GM18907 (cell line): ENCODE results near the gene CCDC88C.

Source experiments
- ATAC-seq: cut with Tn5 transposase; IDR thresholded peaks from one replicate; pipeline ENCODE4 v1.9.1; 2021; ENCODE audit warnings: mild to moderate bottlenecking, moderate library complexity; ENCODE audit not compliant: unreplicated experiment

Gene CCDC88C

DNA sequence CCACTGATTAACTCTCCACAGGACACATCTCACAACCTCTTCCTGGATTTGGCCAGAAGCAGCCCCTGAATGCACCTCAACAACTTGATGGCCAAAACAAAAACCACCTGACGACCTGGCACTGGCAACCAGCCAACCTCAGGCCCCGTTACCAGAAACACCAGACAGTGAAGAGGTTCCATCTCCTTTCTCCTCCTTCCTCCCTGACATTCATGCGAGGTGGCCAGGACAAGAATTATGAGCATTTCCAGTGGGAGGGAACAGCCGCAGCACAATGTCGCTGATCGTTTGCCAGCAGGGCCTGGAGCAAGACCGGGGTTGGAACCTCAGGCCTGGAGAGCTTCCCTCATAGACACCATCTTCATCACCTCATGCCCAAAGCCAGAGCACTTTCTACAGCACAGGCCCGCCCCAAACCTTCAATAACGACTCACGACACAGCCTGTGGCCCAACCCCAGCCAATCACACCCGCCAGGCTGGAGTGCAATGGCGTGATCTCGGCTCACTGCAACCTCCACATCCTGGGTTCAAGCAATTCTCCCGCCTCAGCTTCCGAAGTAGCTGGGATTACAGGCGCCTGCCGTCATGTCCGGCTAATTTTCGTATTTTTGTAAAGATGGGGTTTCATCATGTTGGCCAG is 48.7 kb downstream of the CCDC88C start:
- ATAC-seq: no peak

DNA sequence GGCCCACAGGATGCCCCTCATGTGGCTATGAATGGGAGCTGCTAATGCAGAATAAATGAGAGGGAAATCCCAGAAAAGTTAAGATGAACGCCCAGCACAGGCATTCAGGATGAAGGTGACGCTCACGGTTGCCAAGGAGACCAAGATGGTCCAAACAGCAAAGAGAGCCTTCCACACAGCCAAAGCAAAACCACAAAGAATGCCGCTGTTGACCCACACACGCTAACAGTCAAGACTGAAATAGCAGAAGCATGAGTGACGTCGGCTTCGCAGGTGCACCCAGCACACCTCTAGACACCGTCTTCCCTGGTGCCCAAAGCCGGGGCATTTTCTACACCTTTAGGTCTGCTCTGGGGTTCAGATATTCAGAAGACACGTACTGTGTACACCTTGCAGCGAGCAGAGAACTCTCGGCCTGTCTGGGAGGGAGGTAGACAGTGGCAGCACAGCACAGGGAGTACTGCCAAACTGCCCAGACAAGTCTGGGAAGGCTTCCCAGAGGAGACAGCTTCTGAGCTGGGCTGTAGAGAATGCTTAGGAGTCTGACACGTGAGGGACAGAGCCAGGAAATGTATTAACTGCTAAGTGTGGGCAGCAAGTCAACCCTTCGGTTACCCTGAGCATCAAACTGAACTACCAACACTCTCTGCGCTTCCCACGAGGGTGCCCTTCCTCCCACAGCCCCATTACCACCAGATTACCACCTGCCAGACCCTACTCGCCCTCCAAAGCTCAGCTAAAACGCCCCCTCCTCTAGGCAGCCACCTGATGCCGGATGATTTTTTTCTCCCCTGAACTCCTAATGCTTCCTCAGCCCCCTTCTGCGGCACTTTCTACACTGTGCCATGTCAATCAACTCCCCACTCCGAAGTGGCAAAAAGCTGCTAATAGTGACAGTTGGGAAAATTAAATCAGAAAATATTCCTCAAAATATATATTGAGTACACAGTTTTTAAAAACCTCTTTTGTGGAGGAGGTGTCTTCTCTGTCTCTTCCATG is 50.1 kb downstream of the CCDC88C start:
- peak; percentile 74 for ATAC-seq

DNA sequence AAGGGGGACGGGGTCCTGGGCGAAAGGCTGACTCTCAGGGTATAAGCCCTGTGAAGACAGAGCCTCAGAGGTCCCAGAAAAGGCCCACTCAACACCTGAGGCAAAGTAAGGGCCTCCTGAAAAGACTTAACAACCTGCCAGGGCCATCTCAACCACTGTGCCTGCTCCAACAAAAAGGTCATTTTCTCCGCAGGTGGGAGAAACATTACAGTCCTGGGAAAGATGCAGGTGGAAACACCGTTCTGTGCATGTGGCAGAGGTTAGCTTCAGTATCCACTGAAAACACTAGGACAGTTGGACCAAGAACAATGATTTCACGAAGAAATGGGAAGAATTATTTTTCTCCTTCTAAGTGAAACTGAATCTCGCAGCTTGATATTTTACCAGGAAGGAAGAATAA is 50.9 kb downstream of the CCDC88C start:
- no peak for ATAC-seq

DNA sequence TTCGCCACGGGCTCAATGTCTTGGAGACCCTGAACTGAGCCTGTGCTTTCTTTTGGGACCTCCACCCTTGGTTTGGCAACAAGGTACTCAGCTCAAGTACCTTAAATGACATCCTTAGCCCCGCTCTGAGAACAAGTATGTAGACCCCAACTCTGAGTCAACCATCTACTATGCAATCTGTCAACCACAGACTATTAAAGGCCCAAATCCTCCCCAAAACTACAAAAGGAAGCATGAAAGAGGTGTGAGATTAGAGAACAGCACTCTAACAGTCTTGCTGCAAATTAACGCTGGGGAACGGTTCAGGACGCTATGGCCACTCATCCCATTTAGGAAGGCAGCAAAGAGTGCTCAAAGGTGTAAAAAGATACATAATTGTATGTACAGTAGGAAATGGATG is 52.1 kb downstream of the CCDC88C start:
- no peak for ATAC-seq

DNA sequence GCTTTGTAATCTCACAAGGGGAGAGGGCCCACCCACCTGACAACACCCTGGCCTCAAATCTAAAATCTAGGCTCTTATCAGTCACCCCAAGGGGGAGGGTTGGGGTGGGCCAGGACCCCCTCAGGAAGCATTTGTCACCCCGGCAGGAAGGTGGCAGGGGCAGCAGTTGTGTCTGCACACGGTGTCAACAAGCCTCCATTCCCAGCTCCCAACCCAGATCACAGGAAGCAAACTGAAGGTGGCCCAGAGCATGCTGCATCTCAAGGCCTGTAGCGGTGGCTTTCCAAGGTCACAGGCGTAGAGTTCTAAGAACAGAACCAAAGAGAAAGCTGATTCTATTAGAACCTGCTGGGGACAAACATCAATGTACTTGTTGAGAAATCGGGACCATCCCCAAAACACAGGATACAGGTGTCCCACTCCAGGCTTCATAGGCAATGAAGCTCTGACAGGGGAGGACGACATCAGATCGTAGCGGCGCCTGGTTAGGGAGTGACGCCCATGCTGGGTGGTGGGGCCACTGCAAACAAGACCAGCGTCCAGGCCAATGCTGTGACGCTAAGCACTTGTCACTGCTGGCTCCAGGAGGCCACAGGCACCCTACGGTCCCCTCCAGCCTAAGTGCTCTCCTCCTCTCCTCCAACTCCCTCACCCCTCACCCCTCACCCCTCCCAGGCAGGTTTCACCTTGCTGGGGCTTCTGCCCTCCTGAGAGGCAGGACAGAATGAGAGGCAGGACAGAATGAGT is 52.9 kb downstream of the CCDC88C start:
- no peak for ATAC-seq

DNA sequence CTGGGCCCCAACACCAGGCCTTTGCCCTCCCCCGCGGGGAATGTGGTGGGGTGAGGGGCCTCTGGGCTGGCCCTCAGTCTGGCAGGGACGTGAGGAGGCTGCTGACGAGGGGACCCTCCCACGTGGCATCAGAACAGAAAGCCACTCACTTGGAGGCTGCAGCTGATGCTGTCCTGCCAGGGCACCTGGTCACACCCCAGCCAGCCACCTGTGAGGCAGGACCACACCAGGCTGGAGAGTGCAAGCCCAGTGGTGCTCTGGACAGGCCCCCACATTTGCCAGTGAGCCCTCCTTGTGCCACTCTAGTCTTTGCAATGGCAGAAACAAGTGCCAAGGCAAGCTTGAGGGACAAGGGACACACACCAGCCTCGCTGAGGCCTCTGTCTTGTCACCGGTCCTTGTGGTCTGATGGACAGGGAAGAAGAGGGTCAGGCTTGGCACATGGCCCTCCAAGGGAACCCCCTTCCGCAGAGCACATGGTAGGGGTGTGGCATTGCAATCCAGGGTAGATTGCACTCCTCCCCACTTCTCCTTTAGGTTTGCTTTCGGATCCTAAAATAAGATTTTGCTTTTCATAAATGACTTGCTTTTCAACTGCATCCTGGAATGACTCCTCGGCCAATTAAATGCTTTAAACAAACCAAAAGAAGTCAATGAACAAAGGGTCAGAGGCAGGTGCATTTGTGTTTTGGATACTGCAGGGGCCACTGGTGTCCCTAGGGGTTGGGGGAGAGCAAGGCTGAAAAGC is 53.7 kb downstream of the CCDC88C start:
- peak; percentile 60 for ATAC-seq

DNA sequence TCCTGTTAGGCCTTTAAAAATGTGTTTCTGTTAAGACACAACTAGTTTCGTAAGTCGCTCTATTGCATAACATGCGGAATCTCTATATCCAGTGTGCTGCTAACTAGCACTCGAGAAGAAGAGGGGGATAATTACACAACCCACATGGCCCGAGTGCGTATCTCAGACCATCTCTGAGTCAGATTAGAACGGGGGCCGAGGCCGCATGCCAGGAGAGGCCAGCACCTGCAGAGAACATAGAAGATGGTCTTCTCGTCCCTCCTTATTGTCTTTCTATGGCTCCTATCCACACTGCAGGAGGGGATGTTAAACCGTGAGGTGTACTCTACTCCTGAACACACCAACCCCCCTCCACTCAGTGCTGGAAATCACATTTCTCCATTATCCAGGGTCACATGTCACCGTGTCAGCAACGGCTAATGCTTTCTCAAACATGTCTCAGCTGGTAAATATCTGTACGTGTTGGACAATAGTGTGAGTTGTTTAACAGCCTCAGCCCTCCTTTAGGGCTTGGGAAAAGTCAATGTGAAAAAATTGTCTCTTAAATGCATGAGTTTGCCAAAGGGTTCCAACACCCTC is 56.3 kb downstream of the CCDC88C start:
- ATAC-seq: no peak

DNA sequence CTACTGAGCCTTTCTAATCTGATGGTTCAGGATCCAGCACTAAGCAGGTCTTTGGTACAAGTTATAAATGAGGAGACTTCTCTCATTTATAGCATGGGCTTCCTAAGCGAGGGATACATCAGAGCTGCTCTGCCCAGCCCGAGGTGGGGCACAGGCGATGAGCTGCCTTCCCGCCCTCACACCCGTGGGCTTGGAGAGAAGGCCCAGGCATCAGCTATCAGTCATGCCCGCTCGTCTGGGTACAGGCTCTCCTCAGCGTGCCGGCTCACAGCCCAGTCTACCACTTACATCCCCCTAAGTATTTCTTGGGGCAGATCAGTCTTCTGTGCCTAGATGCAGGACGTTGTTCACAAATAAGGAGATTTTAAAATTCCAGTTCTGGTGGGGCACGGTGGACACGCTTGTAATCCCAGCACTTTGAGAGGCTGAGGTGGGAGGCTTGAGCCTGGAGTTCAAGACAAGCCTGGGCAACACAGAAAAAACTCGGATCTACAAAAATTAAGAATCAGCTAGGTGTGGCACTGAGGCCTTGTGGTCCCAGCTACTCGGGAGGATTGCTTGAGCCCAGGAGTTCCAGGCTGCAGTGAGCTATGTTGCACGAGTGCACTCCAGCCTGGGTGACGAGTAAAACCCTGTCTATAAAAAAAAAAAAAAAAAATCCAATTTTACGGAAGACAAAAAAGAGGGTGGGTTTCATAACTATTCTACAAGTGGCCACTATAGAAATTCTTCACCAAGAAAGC is 57.0 kb downstream of the CCDC88C start:
- ATAC-seq: no peak

DNA sequence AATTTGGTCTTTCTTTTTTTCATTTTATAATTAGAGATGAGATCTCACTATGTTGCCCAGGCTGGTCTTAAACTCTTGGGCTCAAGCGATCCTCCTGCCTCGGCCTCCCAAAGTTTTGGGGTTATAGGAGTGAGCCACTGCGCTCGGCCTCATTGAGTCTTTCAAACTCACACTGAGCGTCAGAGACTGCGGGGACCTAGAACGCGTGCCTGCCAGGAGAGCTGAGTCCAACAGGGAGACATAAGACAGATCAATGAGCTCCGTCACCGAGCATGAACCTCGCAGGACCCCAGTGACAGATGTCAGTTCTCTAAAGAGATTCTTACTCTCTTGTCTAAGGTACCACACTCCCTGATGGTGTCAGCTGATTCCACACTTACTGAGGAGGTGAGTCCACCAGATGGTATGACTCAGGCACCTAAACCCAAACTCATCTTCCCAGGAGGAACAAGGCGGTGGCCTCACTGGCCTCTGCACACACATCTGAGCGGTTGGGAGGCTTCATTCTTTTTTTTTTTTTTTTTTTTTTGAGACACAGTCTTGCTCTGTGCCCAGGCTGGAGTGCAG is 58.9 kb downstream of the CCDC88C start:
- no peak for ATAC-seq

DNA sequence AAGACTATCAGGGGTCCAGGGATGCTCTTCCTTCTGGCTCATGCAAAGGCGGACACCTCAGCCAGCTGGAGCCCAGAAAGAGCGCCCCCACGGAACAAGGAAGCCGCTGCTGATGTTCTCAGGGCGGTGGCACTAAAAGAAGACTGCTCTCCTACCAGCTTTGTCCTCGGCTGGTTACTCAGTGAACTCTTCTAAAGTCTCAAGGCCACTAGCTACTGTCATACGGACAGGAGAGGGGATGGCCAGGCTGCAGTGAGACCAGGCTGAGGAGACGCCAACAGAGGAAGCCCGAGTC is 59.6 kb downstream of the CCDC88C start:
- no peak for ATAC-seq

DNA sequence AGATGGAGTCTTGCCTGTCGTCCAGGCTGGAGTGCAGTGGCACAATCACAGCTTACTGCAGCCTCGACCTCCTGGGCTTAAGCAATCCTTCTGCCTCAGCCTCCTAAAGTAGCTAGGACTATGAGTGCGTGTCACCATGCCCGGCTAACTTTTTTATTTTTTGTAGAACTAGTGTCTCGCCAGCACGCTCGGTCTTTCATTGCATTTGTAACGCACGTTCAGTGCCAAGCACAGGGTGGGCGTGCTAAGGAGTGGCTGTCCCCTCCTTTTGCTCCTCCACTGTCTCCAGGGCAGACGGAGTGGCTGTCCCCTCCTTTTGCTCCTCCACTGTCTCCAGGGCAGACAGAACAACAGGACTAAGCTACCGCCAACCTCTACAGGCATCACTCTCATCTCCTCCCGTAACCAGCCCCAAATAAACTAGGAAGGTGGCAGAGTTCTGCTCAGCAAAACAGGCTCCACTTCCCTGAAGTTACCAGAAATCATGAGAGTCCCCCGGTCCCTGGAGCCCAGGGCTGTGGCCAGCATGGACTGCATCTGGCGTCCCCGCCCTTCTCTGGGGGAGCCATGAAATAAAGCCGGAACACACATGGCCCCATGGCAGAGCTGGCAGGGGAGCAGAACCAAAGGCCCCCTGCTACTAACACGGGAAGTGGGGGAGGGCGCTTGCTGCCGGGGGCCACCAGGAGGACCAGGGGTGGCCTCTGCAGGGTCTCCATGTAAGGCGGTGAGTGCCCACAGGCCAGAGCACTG is 60.2 kb downstream of the CCDC88C start:
- ATAC-seq: no peak

DNA sequence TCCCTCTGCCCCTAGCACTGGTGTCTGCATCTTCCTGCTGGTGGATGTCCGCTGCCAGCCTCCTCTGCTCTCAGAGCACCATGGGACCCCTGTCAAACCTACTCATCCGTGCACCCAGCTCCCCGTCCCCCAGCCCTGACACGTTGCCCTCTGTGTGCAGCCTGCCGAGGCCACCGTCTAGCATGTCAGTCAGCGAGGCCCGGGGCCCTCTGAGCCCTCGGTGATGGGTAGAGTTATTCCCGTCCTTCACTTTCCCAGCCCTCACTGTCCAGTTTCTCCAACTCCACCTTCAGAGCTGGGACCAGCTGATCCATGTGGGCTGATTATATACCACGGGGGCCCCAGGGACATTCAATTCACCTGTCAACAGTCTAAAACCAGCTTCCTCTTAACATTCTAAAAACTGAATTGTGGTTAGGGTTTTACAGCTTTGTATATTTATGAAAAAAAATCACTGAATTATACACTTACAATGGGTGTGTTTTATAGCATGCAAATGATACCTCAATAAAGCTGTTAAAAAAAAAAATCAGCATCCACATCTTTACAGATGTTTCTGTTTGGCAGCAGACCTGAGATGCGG is 61.3 kb downstream of the CCDC88C start:
- ATAC-seq: peak; percentile 45

DNA sequence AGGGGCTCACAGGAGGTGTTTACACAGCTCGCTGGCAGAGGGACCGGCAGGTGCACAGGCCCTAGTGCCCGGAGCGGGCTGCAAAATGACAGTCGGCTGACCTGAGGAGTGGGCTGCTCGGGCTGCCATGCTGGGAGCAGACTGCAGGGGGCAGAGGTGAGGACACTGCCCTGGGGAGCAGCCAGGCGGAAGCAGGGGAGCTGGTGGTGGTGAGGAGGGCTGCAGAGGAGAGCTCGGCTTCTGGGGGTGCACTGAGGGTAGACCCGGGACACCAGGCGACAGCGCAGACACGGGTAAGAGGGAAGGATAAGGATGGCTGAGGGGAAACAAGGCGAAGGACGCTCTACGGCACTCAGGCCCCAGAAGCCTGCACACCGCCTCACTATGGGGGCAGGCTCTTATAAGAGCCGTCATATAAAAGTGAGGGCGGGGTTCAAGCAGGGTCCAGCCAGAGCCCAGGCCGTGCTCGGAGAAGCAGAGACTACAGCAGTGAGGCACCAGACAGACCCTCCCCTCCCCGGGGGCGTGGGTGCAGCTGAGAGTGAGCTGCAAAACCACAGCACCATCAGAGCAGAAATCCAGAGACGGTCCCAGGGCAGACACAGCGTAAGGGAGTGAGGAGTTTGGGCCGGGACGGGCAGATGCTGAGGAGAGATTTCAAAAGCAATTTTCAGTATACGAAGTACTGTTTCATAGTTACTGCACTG is 62.5 kb downstream of the CCDC88C start:
- no peak for ATAC-seq

DNA sequence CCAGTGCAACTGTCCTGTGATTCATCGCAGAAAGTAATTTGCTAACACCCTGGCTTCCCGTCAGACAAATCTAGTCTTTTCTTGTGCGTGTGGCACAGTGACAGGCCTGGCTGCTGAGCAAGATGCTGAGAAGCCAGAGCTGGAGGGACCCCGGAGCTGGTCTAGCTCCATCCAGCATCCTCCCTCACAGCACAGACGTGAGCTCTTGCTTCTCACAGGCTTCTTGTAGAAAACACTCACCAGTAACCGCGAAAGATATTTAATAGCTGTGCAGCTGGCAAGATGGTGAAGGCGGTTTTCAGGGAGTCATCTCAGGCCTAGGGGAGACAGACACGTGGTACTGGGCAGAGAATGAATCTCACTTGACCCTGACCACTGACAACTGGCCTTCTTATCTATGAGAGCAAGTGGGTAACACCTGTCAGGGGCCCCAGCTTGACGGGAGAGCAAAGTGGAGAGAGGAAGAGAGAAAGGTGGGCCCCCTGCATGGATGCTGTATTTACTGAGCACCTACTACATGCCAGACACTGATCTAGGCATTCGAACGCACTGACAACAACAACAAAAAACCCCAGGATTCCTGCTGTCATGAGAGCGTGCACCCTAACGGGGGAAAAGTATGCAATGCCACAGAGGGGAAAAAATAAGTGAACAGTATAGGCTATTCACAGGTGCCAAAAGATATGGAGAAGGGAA is 63.3 kb downstream of the CCDC88C start:
- no peak for ATAC-seq

DNA sequence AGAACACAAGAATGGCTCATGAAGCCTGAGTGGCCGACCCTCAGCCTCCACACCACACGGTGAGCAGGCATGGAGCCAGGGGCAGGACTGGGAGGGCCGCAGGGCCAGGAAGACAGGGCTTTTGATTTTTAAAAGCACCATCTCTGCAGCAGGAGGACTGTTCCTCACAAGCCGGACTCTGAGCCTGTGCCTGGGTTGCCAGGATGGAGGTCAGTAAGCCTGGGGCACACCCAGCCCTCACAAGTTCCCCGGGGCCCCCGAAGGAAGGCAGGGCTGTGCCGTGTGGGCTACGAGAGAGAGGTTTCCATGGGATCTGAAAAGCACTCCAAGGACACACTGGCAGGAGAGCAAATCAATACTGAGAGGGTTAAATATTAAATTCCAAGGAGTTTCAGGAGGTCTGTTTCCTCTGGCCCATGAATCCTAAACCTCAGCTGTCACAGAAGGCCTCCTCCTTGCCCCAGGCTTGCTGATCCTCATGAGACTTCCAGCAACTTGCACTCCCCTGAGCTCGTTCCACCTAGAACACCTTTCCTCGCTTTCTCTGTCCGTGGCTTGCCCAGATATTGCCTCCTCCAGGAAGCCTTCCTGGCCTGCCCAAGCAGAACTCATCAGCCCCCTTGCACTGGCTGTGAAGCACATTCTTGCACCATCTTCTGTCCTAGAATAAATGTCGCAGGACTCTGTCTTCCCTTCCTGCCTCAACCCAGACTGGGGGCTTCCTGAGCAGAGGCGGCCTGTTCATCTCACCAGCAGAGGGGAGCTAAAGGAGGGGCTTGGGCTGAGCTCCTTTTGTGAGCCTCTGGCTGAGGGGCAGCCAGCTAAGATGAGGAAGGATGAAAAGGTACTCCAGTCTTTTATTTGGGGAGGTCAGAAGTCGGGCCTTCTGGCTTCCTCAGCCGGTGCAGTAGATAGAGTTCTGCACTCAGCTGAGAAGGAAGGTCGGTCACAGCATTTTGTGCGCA is 64.6 kb downstream of the CCDC88C start:
- no peak for ATAC-seq

DNA sequence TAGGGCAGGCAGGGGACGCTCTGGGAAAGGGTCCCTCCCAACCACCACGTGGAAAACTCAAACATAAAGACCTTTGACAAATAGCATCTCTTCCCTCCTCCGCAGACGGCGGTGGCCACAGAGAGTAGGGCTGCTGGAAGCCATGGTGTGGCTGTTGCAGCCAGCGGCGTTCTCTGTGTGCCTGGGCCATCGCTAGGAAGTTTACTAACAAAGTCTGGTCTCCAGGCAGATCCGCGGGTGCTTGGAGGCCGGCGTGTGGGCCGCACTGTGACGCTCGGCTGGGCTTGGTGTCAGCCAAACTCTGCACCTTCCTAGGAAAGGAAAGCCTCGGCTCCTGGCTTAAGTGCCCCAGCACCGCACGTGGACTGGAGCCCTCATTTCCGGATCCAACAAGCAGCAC is 65.6 kb downstream of the CCDC88C start:
- ATAC-seq: no peak
